ENCODE results near the gene HLCS.

HLCS gene

DNA sequence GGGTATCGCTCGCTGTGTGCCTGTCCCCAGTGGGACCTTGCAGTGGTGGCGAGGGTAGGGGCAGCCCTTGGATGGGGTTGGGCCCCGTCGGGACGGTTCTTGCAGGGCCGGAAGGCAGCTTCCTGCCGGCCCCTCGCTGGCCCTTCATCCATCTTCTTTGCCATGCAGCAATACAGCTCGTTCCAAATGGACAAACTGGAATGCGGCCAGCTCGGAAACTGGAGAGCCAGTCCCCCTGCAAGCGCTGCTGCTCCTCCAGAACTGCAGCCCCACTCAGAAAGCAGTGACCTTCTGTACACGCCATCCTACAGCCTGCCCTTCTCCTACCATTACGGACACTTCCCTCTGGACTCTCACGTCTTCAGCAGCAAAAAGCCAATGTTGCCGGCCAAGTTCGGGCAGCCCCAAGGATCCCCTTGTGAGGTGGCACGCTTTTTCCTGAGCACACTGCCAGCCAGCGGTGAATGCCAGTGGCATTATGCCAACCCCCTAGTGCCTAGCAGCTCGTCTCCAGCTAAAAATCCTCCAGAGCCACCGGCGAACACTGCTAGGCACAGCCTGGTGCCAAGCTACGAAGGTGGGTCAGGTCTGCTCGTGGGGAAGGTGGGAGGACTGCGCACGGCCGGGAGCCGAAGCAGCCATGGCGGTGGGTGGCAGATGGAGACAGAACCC, 221.8 kb downstream of the HLCS start:
- no peak for DNase-seq (ENCODE audit: low read depth)

DNA sequence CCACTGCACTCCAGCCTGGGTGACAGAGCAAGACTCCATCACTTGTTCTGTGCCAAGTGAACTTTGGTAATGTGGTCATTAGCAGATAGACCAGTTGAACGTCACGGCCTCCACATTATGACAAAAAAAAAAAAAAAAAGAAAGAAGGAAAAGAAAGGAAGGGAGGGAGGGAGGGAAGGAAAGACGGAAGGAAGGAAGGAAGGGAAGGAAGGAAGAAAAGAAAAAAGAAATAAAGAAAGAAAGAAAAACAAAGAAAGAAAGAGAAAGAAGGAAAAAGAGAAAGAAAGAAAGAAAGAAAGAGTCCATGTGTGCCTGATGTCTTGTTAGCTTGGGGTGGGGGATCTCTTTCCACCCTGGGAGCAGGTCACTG, 222.3 kb downstream of the HLCS start:
- DNase-seq (ENCODE audit: low read depth) = no peak

DNA sequence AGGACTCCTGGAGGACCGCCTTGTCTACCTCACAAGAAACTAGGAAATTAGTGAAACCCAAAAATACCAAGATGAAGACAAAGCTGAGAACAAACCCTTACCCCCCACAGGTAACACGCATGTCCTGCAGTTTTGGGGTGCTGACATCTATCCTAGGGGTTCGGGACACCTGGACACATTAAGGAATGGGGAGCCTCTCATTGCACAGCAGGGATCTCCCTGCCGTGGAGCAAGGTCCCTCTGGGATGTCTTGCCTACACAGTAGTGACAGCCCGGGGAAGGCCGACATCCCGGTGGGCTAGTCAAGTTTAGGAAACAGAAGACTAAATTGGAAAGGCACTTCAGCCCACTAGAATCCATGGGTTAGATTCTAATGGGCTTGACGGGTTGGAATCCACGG, 223.0 kb downstream of the HLCS start:
- no peak for DNase-seq (ENCODE audit: low read depth)

DNA sequence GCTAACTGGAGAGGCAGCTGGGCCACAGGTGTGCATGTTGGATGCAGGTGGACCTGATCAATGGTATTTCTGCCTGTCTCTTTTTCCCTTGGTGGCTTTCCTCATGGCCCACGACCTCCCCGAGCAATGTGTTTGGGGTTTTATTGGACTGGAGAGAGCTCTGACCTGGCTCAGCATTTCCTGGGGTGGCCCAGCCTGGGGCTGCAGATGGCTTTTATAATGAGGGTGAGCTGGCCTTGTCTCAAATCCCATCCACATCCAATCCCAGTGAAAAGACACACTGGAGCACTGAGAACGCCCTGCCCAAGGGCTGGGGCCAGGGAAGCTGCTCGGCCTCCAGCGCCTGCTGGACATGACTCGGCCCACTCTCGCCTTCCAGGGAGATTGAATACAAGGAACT, 223.5 kb downstream of the HLCS start:
- no peak for DNase-seq (ENCODE audit: low read depth)

DNA sequence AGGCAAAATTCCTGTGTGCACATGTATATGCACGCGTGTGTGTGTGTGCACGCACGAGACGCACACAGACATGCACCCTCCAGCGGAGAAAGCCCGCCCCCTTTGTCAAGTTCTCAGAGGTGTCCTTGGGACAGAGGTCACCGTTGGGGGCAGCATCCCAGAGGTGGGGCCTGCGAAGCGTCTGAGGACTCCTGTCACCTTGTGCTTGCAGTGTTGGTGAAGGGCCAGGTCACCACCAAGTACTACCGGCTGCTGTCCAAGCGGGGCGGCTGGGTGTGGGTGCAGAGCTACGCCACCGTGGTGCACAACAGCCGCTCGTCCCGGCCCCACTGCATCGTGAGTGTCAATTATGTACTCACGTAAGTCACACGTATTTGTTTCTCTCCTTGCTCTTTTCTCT, 225.0 kb downstream of the HLCS start:
- no peak for DNase-seq (ENCODE audit: low read depth)

DNA sequence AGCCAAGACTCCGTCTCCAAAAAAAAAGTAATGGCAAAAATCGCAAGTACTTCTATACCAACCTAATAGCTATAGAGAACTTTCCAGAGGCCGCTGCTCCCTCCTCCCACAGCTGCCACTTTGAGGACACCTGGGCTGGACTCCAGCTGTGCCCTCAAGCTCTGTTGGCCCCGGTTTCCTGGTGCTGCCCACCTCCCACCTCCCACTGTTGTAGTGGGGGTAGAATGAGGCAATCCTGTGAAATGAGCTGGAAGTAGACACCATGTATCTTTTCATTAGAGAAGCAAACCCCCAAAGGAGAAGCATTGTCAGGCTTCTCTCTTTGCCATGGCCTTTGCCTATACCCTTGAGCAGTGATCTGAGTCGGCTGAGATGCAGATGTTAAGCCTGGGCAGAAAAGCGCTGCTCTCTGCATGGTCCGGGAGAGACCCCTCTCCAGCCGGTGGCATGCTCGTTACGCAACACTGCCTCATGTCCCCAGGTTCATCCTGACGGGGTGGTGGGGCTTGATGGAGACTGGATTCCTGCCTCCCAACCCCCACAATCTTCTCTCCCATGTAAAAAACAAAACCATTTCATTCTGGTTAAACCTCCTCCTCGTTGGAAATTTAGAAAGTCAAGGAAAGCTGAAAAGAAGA, 227.9 kb downstream of the HLCS start:
- DNase-seq (ENCODE audit: low read depth) = no peak

DNA sequence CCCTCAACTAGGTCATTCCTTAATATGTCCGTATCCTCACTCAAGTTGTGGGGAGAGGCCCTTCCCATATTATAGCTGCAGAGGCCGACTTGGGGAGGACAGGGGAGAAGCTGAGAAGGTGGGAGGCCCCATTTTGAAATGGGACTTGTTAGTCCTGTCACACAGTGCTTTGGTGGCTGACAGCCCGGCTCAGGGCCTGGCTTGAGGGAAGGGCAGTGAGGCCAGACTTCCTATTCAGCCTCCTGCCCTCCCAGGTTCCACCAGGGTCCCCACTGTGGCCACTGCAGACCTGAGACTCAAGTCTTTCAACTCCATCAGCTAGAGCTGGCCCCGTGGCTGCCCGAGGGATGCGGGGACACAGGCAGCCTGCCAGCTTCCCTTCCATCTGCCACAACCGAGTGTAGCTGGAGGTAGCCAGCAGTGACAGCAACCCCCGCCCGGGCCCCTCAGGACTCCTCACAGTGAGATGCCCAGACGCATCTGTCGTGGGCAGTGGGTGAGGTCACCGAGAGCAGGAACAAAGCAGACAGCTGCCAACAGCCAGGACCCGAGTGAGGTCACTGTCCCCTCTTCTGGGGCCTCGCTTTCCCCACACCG, 230.6 kb downstream of the HLCS start:
- DNase-seq (ENCODE audit: low read depth) = no peak

DNA sequence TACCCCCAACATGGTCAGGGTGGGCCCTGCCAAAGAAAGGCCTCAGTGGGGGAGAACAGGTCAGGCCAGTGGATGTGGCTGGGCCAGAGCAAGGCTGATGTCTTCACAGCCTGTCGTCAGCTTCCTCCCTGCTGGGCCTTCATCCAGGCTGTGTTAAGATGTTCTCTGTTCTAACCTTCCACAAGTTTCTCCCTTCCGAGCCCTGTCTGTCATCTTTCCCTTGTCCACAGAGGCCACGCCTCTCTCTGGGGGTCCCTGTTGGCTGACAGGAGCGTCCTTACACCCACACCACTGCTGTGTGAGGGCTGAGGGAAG, 231.3 kb downstream of the HLCS start:
- no peak for DNase-seq (ENCODE audit: low read depth)

DNA sequence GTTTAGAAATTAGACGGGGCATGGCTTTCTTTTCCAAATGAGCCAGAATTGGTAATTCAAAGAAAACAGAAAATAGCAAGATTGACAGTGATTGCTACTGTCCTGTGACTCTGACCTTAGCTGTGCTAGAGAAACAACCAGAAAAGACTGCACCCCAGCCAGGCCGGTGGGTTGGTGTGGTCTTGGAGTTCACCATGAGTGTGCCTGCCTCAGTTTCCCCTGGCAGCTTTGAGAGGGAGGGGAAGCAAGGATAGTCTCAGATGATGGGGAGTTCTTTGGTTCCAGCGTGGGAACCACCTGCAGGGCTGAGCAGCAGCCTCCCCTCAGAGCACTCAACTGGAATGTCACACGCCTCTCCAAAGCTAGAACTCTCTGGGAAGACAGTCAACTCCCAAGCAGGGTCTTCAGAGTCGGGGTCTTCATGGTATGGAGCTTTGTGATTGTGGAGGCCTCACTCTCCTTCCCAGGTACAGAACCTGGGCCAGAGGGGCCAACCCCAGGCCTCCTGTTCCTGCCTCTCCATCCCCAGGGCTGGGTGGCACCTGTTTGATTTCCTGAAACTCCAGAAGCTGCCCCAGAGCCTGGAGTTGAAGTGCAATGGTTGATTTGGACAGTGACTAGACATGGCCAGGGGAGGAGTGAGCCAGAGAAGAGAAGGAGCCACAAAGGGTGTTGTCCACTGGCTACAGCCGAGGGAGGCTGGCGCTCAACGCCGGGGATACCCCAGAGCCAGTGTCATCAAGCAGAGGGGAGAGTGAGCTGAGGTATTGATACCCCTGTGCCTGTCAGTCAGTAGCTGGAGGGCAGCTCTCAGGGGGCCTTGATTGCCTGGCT, 231.9 kb downstream of the HLCS start:
- no peak for DNase-seq (ENCODE audit: low read depth)

DNA sequence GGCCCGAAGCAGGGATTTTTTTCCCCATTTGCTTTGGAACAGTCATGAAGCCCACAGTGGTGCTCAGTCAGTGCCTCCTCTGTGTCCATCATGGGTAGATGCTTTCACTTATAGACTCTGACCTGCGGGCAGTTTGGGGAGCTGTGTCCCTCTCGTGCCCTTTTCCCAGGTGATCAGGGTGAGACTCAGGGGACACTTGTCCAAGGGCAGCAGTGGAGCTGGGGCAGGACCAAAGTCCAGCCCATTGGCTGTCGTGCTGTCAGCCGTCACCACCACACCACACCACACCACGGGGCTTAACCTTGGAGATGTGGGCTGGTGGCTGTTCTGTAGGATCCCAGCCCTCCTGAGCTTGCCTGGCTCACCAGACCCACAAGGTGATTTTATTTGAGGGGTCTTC, 232.6 kb downstream of the HLCS start:
- no peak for DNase-seq (ENCODE audit: low read depth)

DNA sequence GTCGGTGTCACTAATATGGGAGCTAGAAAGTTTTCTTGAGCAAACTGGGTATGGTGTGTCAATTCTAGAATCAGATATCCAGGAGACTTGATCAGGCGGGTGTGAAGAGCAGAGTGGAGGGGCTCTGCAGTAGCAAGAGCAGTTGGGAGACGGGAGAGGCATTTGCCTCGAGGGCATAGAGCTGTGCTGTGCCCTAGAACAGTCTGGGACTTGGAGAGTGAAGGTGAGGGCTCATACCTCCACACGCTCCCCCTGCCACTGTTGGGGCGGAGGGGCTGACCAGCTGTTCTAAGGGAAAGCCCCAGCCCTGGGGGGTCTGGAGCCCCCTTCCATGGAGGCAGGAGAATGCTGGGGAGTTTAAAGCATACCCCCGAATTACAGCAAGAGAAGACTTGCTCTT, 233.7 kb downstream of the HLCS start:
- DNase-seq (ENCODE audit: low read depth) = no peak

DNA sequence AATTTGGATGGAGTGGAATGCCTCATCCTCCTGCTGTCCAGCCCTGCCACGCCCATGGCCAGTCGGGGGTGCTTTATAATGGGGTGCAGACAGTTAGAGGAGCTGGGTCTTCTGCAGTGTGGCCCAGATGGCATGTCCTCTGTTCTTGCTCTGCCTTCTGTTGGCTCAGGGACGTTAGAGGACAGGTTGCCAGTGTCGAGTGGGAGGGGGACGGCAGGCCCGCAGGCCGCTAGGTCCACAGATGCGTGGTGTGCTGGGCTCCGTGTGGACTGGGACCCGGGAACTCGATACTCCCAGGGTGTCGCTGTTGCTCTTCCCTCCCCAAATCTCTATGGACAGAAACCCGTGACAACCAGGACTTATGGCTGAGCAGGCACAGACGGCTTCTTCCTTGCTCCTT, 234.3 kb downstream of the HLCS start:
- DNase-seq (ENCODE audit: low read depth) = no peak

DNA sequence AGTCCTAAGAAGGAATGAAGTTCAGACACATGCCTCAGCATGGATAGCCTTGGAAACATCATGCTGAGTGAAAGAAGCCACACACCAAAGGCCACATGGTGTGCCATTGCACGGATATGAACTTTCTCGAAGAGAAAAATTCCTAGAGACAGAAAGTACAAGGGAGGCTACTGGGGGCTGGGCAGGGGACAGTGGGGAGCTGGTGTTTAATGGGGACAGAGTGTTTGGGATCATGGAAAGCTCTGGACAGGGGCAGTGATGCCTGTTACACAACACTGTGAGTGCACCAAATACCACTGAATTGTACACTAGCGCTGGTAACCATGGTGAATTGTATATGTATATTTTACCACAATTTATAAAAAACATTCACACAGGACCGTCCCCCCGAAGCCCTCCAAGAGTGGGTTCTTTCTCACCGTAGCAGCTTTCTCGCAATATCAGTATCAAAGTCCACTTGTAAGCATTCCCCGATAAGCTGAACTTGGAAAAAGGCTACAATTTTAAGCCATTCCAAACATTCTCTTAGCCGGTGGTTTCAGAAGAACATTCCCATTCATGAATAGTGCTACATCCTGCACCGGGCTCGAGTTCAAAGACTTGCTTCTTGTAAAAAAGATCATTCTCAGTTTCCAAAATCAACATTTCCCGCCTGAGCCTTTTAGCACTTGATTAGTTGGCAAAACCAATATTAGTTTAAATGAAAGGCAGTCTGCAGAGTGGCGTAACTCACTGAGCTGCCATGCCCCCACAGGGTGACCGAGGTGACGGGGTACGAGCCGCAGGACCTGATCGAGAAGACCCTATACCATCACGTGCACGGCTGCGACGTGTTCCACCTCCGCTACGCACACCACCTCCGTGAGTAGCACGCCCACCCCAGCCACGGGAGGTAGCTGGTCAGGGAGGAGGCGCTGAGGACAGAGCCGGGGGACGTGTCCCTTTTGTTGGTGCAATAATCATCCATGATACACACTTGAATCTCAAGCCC, 235.9 kb downstream of the HLCS start:
- DNase-seq (ENCODE audit: low read depth) = no peak

DNA sequence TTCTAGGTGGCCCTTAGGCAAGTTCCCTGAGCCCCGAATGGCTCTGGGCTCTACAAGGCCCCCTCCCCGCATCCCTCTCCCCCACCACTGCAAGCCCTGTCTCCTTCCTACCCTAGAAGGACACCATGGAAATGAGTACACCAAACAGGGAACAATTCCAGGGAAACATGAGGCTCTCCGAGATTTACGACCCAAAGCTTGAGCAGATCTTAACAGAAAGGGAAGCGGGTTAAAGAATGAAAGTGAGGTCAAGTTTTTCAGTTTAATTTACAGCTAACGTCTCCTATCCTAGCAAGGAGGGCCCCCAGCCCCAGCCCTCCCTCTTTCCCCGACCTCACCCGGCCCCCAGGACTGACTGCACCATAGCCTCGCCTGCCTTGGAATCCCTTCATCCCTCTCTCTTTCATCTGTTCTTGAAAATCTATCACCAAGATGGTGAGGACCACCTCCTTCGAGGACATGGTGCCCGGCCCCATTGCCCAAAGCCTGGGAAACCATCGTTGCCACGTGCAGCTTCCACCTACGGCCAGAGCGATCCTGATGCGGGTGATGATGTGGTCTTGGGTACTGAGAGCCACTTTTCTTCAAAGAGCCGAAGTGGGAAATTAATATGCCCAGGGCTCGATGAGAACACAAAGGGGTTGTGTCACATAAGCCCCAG, 237.0 kb downstream of the HLCS start:
- DNase-seq (ENCODE audit: low read depth) = no peak

DNA sequence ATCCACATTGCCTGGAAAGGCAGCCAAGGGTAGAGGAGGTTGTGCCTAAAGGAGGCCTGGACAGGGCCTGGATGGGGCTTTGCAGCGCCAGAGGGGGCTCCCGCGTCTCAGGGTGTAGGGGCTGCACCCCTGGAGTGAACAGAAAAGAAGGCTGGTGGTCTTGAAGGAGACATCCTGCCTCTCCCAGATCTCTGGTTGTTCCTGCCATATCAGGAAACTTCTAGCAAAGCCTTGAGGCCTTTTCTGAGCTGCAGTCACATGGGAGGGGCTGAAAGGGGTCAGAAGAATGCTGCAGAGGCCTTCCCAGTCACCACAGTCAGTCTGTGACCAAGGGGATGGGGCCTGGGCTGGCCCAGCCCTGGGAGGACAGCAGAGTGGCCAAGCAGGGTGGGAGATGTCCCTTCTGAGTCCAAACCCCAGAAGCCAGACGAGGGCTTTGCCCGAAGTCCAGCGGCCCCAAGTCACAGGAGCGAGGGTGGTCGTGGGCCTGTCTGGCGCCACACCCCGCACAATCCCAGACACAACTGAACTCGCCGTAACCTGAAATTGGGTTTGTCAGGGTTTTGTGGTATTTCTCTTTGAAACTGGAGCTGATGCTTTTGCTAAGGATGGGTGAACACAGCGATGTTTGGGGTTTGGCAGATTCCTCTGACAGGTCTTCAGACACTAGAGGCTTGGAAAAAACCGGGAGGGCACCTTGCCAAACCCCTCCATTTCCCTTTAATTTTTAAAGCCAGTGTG, 237.9 kb downstream of the HLCS start:
- no peak for DNase-seq (ENCODE audit: low read depth)

DNA sequence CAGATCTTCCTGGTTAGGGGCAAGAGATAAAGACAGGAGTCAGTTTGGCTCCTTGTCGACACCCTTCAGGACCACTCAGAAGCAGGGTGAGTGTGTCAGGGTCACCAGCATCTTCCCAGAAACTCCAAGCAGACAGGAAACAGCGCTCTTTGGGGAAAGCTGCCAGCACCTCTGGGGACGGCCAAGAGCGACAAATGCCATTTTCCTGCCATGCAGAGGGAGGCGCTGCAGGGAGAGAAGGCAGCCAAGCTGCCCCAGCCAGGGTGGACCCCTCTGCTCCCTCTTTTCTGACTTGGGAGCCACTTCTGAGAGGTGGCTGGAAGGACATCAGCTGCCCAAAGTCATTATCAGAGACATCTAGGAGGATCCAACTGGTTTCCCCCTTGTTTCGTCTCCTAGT, 238.6 kb downstream of the HLCS start:
- no peak for DNase-seq (ENCODE audit: low read depth)

DNA sequence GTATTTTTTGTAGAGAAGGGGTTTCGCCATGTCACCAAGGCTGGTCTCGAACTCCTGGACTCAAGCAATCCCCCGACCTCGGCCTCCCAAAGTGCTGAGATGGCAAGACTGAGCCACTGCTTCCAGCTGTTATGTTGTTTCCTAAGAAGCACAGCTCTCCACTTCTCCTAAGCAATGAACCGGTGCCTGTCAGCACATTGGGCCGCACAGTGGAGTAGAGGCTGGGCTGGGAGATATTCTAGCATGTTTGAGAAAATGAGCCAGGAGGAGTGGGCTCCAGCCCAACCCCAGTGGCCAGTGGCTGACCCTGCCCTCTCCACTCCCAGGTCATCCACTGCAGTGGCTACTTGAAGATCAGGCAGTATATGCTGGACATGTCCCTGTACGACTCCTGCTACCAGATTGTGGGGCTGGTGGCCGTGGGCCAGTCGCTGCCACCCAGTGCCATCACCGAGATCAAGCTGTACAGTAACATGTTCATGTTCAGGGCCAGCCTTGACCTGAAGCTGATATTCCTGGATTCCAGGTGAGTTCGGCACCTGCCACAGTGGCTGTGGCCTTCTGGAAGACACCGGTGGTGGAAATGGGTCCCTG, 240.6 kb downstream of the HLCS start:
- no peak for DNase-seq (ENCODE audit: low read depth)

DNA sequence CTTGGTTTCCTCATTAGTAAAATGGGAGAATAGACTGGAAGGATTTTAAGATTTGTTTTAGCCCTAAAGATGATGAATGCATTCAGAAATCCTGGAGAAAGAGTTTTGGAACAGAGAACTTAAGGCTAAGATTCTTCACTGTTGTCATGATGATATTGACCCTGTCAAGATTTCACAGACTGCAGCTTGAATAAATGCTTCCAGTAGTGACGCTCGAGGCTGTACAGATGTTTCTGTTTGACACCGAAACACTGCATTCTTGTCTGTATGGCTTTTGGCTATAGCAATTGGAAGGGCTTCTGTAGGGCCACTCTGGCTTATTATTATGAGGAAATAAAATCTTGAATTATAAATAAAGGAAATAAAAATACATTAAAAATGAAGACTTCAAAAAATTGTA, 241.8 kb downstream of the HLCS start:
- DNase-seq (ENCODE audit: low read depth) = no peak

DNA sequence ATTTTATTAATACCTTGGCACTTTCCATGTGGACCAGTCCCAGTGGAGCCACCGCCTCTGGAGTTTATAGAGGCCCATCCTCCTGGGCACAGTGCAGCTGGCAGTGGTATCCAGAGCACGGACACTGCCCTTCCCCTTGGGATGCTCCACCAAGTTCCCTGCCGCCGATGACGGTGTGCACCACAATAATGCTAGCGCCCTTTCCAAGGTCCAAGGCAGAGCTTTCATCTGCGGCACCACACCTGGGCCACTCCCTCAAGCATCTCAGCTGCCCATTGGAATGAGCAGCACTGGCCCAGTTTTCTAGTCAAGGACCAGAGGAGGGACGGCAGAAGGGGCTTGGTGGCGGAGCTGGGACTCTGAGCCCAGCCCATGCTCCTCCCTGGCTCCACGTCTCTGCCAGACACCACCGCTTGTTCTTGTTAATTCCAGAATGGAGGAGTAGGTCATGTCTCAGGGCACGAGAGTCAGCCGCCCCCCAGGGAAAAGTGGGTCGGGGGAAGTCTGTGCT, 243.0 kb downstream of the HLCS start:
- no peak for DNase-seq (ENCODE audit: low read depth)

Measured in stromal cell of bone marrow (primary cell).